ENCODE measurements around the gene ZCCHC8.

GRCh38 chr12:122495258-122495657 is 5.5 kb downstream of the ZCCHC8 start:
- TF ChIP-seq CTCF (IDR thresholded peaks at IDR 0.05; ENCODE audit: insufficient read depth, low read length) (no peak), POLR2AphosphoS5 (IDR thresholded peaks at IDR 0.05; ENCODE audit: low read depth) (no peak), REST (IDR thresholded peaks at IDR 0.05; ENCODE audit: insufficient replicate concordance, low read depth) (no peak)
